K562 (cell line): Measurements from ENCODE around the gene TYROBP. TPM values are rescaled to one million over a fixed set of nuclear protein-coding genes. Genes with fewer than 3 reads are reported as not detected.

Experiments
- CBX1 ChIP-seq: sonication (generic); IDR thresholded peaks from 2 replicates; pipeline ENCODE4 v1.6.1; 2016; ENCODE audit warnings: antibody characterized with exemption, low read depth, mild to moderate bottlenecking
- COPS2 ChIP-seq: fragments of 450-650 bp; conservative IDR thresholded peaks from 2 replicates; pipeline ENCODE4 v1.6.1; 2016; ENCODE audit warnings: mild to moderate bottlenecking, moderate library complexity
- DIDO1 ChIP-seq: fragments of 450-650 bp; IDR thresholded peaks from 2 replicates; pipeline ENCODE4 v1.6.1; 2016; ENCODE audit warnings: low read depth, missing biosample characterization, missing genetic modification characterization
- HDAC3 ChIP-seq: fragments of 450-650 bp; IDR thresholded peaks from 2 replicates; pipeline ENCODE4 v1.6.1; 2018; ENCODE audit warnings: borderline replicate concordance, mild to moderate bottlenecking, moderate library complexity; ENCODE audit not compliant: partially characterized antibody
- IRF2 ChIP-seq: sonication (generic); formaldehyde crosslinking; IDR thresholded peaks from 2 replicates; pipeline ENCODE4 v1.8.1; 2022; ENCODE audit warnings: mild to moderate bottlenecking, missing genetic modification reagents
- KDM4B ChIP-seq, 2 experiments: fragments of 450-650 bp in 1 of 2; sonication (generic) in 1 of 2; IDR thresholded peaks; 2 replicates each; pipeline ENCODE4 v1.6.1; 2016 to 2017; ENCODE audit warnings: borderline replicate concordance in 2 of 2, antibody characterized with exemption in 1 of 2, low read depth in 1 of 2, mild to moderate bottlenecking in 1 of 2
- MEF2A ChIP-seq: IDR thresholded peaks from 2 replicates; pipeline ENCODE4 v1.6.1; 2011; ENCODE audit warnings: low read depth, mild to moderate bottlenecking, low read length, moderate library complexity; ENCODE audit not compliant: control insufficient read depth
- NEUROD1 ChIP-seq: fragments of 150-350 bp; IDR thresholded peaks from 2 replicates; pipeline ENCODE4 v1.6.1; 2014; ENCODE audit warnings: borderline replicate concordance, low read length, low read depth; ENCODE audit not compliant: partially characterized antibody
- POLR2G ChIP-seq: fragments of 200-400 bp; formaldehyde crosslinking; IDR thresholded peaks from 2 replicates; pipeline ENCODE4 v1.6.1; 2017; ENCODE audit warnings: low read depth, mild to moderate bottlenecking, antibody characterized with exemption, low read length, moderate library complexity
- TEAD4 ChIP-seq, 2 experiments: sonication (generic) in 1 of 2; formaldehyde crosslinking in 1 of 2; IDR thresholded peaks; 2 replicates each; pipeline versions ENCODE4 v1.6.1 to v1.8.0; 2012 to 2022; ENCODE audit warnings: borderline replicate concordance in 1 of 2, inconsistent platforms in 1 of 2, low read length in 1 of 2, mild to moderate bottlenecking in 1 of 2, missing genetic modification reagents in 1 of 2
- ZBTB7A ChIP-seq: IDR thresholded peaks from 2 replicates; pipeline ENCODE4 v1.6.1; 2011; ENCODE audit warnings: low read depth, mild to moderate bottlenecking, low read length, moderate library complexity, borderline replicate concordance; ENCODE audit not compliant: control insufficient read depth
- ZFP1 ChIP-seq: fragments of 450-650 bp; formaldehyde crosslinking; IDR thresholded peaks from 2 replicates; pipeline ENCODE4 v1.4.0; 2020; ENCODE audit warnings: mild to moderate bottlenecking, mixed read lengths
- polyA plus RNA-seq, 8 experiments: library from polyadenylated mRNA; depleted of rRNA in 4 of 8; stranded (reverse) in 5 of 8; unstranded in 3 of 8; fragments of >200 nt; fragmentation: Nextera tagmentation in 2 of 8; fragmentation: Illumina TruSeq in 1 of 8; extraction: Ambion mirVana in 2 of 8; extraction: Trizol in 1 of 8; gene quantifications; 2 replicates each; pipeline versions ENCODE4 v1.2.1 to v1.2.3, GENCODE V29; 2011 to 2014; ENCODE audit warnings: inconsistent platforms in 1 of 8, missing spikeins in 1 of 8
- total RNA-seq, 7 experiments: library from RNA; depleted of rRNA in 6 of 7; stranded (reverse); fragments of >200 nt in 6 of 7; fragmentation: Illumina TruSeq in 2 of 7; extraction: Trizol in 2 of 7; gene quantifications; 2 replicates each; pipeline versions ENCODE4 v1.2.1 to v1.2.3, GENCODE V29; 2011 to 2021; ENCODE audit warnings: low replicate concordance in 1 of 7
- TF ChIP-seq, protein P1 (sequence below): conservative IDR thresholded peaks from 2 replicates; pipeline ENCODE4 v1.6.1; 2011; ENCODE audit warnings: low read depth, mild to moderate bottlenecking, low read length; ENCODE audit not compliant: control insufficient read depth
- TF ChIP-seq, protein P2 (sequence below), 3 experiments: fragments of 200-800 bp in 1 of 3; fragments of 250-450 bp in 1 of 3; fragments of 450-650 bp in 1 of 3; sonication (Bioruptor Pico) in 1 of 3; sonication (Bioruptor generic) in 1 of 3; formaldehyde crosslinking in 1 of 3; IDR thresholded peaks; 2 replicates each; pipeline versions ENCODE4 v1.6.1 to v1.8.0; 2016 to 2022; ENCODE audit warnings: mild to moderate bottlenecking in 2 of 3, missing genetic modification characterization in 2 of 3, missing compliant biosample characterization in 1 of 3, moderate library complexity in 1 of 3
- TF ChIP-seq, protein P3 (sequence below): fragments of 250-450 bp; sonication (Bioruptor Pico); IDR thresholded peaks from 2 replicates; pipeline ENCODE4 v1.5.0; 2021
- TF ChIP-seq, protein P4 (sequence below): fragments of 150-350 bp; IDR thresholded peaks from 2 replicates; pipeline ENCODE4 v1.6.1; 2014; ENCODE audit warnings: low read depth, mild to moderate bottlenecking, low read length, borderline replicate concordance

Gene TYROBP
- total and polyA plus RNA-seq, 9 of the 15 experiments (the other 6 are each of a cell fraction or from before 2014, with no cell fraction given), result 0.72 to 8.2 (median 2.4) TPM

DNA sequence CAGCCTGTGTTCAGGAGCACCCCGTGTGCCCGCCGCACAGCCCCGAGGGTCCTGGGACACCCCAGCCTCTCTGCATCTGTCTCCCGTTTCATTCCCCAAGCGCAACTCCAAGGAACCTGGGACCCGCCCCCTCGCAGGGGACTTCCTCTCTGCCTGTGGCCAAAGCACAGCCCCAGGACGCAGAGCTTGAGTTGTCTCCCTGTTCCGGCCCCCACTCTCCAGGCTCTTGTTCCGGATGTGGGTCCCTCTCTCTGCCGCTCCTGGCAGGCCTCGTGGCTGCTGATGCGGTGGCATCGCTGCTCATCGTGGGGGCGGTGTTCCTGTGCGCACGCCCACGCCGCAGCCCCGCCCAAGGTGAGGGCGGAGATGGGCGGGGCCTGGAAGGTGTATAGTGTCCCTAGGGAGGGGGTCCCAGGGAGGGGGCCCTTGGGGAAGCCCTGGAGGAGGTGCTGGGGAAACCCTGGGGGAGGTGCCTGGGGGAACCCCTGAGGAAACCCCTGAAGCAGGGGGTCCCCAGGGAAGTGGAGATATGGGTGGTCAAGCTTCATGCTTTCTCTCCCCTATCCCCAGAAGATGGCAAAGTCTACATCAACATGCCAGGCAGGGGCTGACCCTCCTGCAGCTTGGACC is 4.4 kb downstream of the TYROBP start (continued):
- TF ChIP-seq, protein P1, sequence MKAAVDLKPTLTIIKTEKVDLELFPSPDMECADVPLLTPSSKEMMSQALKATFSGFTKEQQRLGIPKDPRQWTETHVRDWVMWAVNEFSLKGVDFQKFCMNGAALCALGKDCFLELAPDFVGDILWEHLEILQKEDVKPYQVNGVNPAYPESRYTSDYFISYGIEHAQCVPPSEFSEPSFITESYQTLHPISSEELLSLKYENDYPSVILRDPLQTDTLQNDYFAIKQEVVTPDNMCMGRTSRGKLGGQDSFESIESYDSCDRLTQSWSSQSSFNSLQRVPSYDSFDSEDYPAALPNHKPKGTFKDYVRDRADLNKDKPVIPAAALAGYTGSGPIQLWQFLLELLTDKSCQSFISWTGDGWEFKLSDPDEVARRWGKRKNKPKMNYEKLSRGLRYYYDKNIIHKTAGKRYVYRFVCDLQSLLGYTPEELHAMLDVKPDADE, result peak; percentile 22; the same call in 1 of the 2 replicates
- TF ChIP-seq DIDO1 (tag), result no peak
- TF ChIP-seq, protein P2, sequence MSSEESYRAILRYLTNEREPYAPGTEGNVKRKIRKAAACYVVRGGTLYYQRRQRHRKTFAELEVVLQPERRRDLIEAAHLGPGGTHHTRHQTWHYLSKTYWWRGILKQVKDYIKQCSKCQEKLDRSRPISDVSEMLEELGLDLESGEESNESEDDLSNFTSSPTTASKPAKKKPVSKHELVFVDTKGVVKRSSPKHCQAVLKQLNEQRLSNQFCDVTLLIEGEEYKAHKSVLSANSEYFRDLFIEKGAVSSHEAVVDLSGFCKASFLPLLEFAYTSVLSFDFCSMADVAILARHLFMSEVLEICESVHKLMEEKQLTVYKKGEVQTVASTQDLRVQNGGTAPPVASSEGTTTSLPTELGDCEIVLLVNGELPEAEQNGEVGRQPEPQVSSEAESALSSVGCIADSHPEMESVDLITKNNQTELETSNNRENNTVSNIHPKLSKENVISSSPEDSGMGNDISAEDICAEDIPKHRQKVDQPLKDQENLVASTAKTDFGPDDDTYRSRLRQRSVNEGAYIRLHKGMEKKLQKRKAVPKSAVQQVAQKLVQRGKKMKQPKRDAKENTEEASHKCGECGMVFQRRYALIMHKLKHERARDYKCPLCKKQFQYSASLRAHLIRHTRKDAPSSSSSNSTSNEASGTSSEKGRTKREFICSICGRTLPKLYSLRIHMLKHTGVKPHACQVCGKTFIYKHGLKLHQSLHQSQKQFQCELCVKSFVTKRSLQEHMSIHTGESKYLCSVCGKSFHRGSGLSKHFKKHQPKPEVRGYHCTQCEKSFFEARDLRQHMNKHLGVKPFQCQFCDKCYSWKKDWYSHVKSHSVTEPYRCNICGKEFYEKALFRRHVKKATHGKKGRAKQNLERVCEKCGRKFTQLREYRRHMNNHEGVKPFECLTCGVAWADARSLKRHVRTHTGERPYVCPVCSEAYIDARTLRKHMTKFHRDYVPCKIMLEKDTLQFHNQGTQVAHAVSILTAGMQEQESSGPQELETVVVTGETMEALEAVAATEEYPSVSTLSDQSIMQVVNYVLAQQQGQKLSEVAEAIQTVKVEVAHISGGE (CRISPR knock-in tag; IDR thresholded peaks at IDR 0.05), result peak in 2 of 3 experiments; percentile 36 to 84; a peak in 2 of 6 replicates
- TF ChIP-seq ZBTB7A, result peak; percentile 77
- no peak for TF ChIP-seq HDAC3
- TF ChIP-seq COPS2, result no peak
- TF ChIP-seq TEAD4 (IDR thresholded peaks at IDR 0.05; ENCODE audit: low read length), result no peak
- peak; percentile 69; the same call in 1 of the 2 replicates for TF ChIP-seq TEAD4 (CRISPR knock-in tag; IDR thresholded peaks at IDR 0.05; ENCODE audit: borderline replicate concordance)
- 0 out of 4 replicates have a peak, but pooled peaks of 1 of the 2 experiments have one; percentile 37 for TF ChIP-seq KDM4B (IDR thresholded peaks at IDR 0.05; ENCODE audit: borderline replicate concordance in 2 of 2, low read depth in 1 of 2)
- TF ChIP-seq ZFP1 (CRISPR knock-in tag), result no peak
- no peak for TF ChIP-seq IRF2 (CRISPR knock-in tag)
- 0 out of 2 replicates have a peak, but pooled peaks have one; percentile 33 for TF ChIP-seq CBX1
- no peak for TF ChIP-seq MEF2A
- peak; percentile 79 for TF ChIP-seq POLR2G
- TF ChIP-seq, protein P3, sequence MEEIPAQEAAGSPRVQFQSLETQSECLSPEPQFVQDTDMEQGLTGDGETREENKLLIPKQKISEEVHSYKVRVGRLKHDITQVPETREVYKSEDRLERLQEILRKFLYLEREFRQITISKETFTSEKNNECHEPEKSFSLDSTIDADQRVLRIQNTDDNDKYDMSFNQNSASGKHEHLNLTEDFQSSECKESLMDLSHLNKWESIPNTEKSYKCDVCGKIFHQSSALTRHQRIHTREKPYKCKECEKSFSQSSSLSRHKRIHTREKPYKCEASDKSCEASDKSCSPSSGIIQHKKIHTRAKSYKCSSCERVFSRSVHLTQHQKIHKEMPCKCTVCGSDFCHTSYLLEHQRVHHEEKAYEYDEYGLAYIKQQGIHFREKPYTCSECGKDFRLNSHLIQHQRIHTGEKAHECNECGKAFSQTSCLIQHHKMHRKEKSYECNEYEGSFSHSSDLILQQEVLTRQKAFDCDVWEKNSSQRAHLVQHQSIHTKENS, result no peak
- TF ChIP-seq NEUROD1, result peak; percentile 10
- TF ChIP-seq, protein P4, sequence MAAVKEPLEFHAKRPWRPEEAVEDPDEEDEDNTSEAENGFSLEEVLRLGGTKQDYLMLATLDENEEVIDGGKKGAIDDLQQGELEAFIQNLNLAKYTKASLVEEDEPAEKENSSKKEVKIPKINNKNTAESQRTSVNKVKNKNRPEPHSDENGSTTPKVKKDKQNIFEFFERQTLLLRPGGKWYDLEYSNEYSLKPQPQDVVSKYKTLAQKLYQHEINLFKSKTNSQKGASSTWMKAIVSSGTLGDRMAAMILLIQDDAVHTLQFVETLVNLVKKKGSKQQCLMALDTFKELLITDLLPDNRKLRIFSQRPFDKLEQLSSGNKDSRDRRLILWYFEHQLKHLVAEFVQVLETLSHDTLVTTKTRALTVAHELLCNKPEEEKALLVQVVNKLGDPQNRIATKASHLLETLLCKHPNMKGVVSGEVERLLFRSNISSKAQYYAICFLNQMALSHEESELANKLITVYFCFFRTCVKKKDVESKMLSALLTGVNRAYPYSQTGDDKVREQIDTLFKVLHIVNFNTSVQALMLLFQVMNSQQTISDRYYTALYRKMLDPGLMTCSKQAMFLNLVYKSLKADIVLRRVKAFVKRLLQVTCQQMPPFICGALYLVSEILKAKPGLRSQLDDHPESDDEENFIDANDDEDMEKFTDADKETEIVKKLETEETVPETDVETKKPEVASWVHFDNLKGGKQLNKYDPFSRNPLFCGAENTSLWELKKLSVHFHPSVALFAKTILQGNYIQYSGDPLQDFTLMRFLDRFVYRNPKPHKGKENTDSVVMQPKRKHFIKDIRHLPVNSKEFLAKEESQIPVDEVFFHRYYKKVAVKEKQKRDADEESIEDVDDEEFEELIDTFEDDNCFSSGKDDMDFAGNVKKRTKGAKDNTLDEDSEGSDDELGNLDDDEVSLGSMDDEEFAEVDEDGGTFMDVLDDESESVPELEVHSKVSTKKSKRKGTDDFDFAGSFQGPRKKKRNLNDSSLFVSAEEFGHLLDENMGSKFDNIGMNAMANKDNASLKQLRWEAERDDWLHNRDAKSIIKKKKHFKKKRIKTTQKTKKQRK, result no peak
